ENCODE data around the gene TMEM263. TPM values are rescaled to one million over a fixed set of nuclear protein-coding genes. Genes with fewer than 3 reads are reported as not detected.

Gene TMEM263
- total and polyA plus RNA-seq, 2 of the 8 experiments (the other 6 are each of a cell fraction or from before 2014, with no cell fraction given): 2.9 to 12.3 TPM

GRCh38 chr12:106906715-106907114 lies 49.0 kb upstream of the TMEM263 start:
- Histone ChIP-seq H4K5ac (ENCODE audit: insufficient read length, low read depth, low read length) (no peak overlapping the region), H3K18ac (ENCODE audit: extremely low read depth, low read length) (no peak overlapping the region), H2BK20ac (ENCODE audit: low read length) (no peak overlapping the region), H2BK120ac (replicated peaks; ENCODE audit: low read depth, low read length) (no peak overlapping the region), H3K14ac (ENCODE audit: insufficient read length) (no peak overlapping the region), H4K8ac (ENCODE audit: extremely low read depth, insufficient read depth, low read length) (no peak overlapping the region), H4K91ac (replicated peaks; ENCODE audit: insufficient read length, low read length) (no peak overlapping the region), H2AK5ac (ENCODE audit: low read depth, low read length) (peak overlapping the region; percentile 49; the same call in 1 of the 2 replicates), H3K4me1 (replicated peaks in 1 of 4; ENCODE audit: control insufficient read depth in 3 of 4, insufficient read depth in 4 of 4, low read length in 3 of 4) (peaks cover 0 to 2% (median 0%) of the 10 kb centered on the region in 4 experiments; a peak in 3 of 7 replicates), H3K23me2 (ENCODE audit: low read depth, low read length) (peaks cover 7% of the 10 kb centered on the region), H2BK15ac (ENCODE audit: low read length) (no peak overlapping the region), H3K4ac (replicated peaks; ENCODE audit: insufficient read length, low read depth, low read length) (no peak overlapping the region), H2BK12ac (ENCODE audit: low read depth, low read length) (no peak overlapping the region), H3K79me2 (ENCODE audit: control insufficient read depth in 1 of 2, insufficient read depth in 2 of 2, low read length in 2 of 2) (no peaks in the 10 kb centered on the region), H2BK5ac (ENCODE audit: low read depth, low read length) (no peak overlapping the region), H3K27me3 (replicated peaks in 1 of 4; ENCODE audit: control insufficient read depth in 3 of 4, extremely low read depth in 1 of 4, insufficient read depth in 3 of 4, low read length in 3 of 4) (peaks cover 2 to 13% (median 9%) of the 10 kb centered on the region in 4 experiments; a peak in 6 of 7 replicates), H3K9ac (replicated peaks in 1 of 4; ENCODE audit: extremely low read depth in 1 of 4, low read depth in 3 of 4, low read length in 3 of 4) (no peak overlapping the region), H3K9me3 (ENCODE audit: insufficient read depth in 2 of 2, low read depth in 1 of 2, low read length in 1 of 2) (no peaks in the 10 kb centered on the region), H3K23ac (ENCODE audit: insufficient read length) (no peak overlapping the region), H3K56ac (replicated peaks; ENCODE audit: insufficient read length, low read depth, low read length) (no peak overlapping the region), H3K4me3 (ENCODE audit: extremely low read depth in 1 of 4, insufficient read depth in 2 of 4, low read depth in 3 of 4, low read length in 4 of 4) (no peak overlapping the region), H3K27ac (ENCODE audit: low read depth, low read length) (no peak overlapping the region), H4K20me1 (replicated peaks in 1 of 2; ENCODE audit: control insufficient read depth in 1 of 2, insufficient read depth in 2 of 2, low read length in 2 of 2) (no peaks in the 10 kb centered on the region), H3K4me2 (ENCODE audit: insufficient read depth in 1 of 2, low read depth in 2 of 2, low read length in 2 of 2) (no peak overlapping the region), H2AFZ (ENCODE audit: low read length) (no peak overlapping the region), H3K79me1 (ENCODE audit: low read depth, low read length) (no peaks in the 10 kb centered on the region), H3K36me3 (ENCODE audit: control insufficient read depth in 2 of 4, insufficient read depth in 4 of 4, low read length in 3 of 4) (no peaks in the 10 kb centered on the region)
- 81% methylated on average over 2 of the region's 2 CpGs; no CpG with 5 or more reads in 1 of the 2 experiments for WGBS, 2 experiments (ENCODE audit: extremely low coverage in 1 of 2, insufficient coverage in 1 of 2, insufficient read length in 1 of 2, insufficient replicate concordance in 2 of 2, low coverage in 1 of 2, low lambda C conversion rate in 2 of 2, missing lambda C conversion rate in 1 of 2)
- FAIRE-seq: no peak
- TF ChIP-seq RBBP5 (IDR thresholded peaks at IDR 0.05; ENCODE audit: borderline replicate concordance, low read depth, low read length) (no peak), RFX5 (IDR thresholded peaks at IDR 0.05; ENCODE audit: borderline replicate concordance, low read depth, low read length) (no peak), SIRT6 (IDR thresholded peaks at IDR 0.05; ENCODE audit: low read length) (no peak)
- no peak for DNase-seq (ENCODE audit: low read depth in 1 of 2, low spot score in 2 of 2)
- POLR2A ChIA-PET (ENCODE audit: partially characterized antibody): no interaction called here
- CTCF ChIA-PET (ENCODE audit: partially characterized antibody): interaction anchor here (0.6 to 6.0 kb wide), 6 partner anchors 9 to 99 kb away, joined by 3 to 50 read pairs (median 3); no protein-coding TSS in a partner anchor

All from H1 (cell line).